Mesenchymal stem cell (in vitro differentiated cells and primary cell): ENCODE data around the gene SUGCT.

Experiments
- DNase-seq: peaks from one replicate; pipeline ENCODE4 v3.0.0-alpha.2; 2013
- H2AFZ ChIP-seq: one replicate; pipeline ENCODE4 v1.6.1; 2013; ENCODE audit warnings: low read depth, mild to moderate bottlenecking, control low read depth, inconsistent platforms, low read length, moderate library complexity
- H2AK5ac ChIP-seq: 2 replicates; pipeline ENCODE4 v1.6.1; 2013; ENCODE audit warnings: low read length, moderate library complexity, mild to moderate bottlenecking, inconsistent platforms; ENCODE audit not compliant: severe bottlenecking
- H2BK120ac ChIP-seq: one replicate; pipeline ENCODE4 v1.6.1; 2013; ENCODE audit warnings: low read depth, mild to moderate bottlenecking, inconsistent platforms, low read length, moderate library complexity
- H2BK12ac ChIP-seq, 2 experiments: one replicate each; pipeline ENCODE4 v1.6.1; 2013; ENCODE audit warnings: inconsistent platforms in 2 of 2, low read length in 2 of 2, mild to moderate bottlenecking in 2 of 2, moderate library complexity in 2 of 2, control low read depth in 1 of 2
- H2BK15ac ChIP-seq: one replicate; pipeline ENCODE4 v1.6.1; 2013; ENCODE audit warnings: mild to moderate bottlenecking, low read depth, inconsistent platforms; ENCODE audit not compliant: poor library complexity, severe bottlenecking
- H2BK5ac ChIP-seq: 2 replicates; pipeline ENCODE4 v1.6.1; 2013; ENCODE audit warnings: low read depth, mild to moderate bottlenecking, low read length, control low read depth, inconsistent platforms; ENCODE audit not compliant: poor library complexity, severe bottlenecking
- H3K14ac ChIP-seq, 2 experiments: one replicate each; pipeline ENCODE4 v1.6.1; 2013; ENCODE audit warnings: inconsistent platforms in 2 of 2, low read length in 2 of 2, control low read depth in 1 of 2, mild to moderate bottlenecking in 1 of 2, moderate library complexity in 1 of 2
- H3K18ac ChIP-seq, 2 experiments: one replicate each; pipeline ENCODE4 v1.6.1; 2013; ENCODE audit warnings: inconsistent platforms in 2 of 2, low read length in 2 of 2, control low read depth in 1 of 2, low read depth in 1 of 2, mild to moderate bottlenecking in 1 of 2
- H3K23ac ChIP-seq, 2 experiments: one replicate each; pipeline ENCODE4 v1.6.1; 2013; ENCODE audit warnings: inconsistent platforms in 2 of 2, low read length in 2 of 2, mild to moderate bottlenecking in 2 of 2, moderate library complexity in 2 of 2, control low read depth in 1 of 2
- H3K27ac ChIP-seq: 2 replicates; pipeline ENCODE4 v1.5.1; 2013; ENCODE audit warnings: mild to moderate bottlenecking, moderate library complexity, low read length, control low read depth, inconsistent platforms; ENCODE audit not compliant: poor library complexity, severe bottlenecking
- H3K27me3 ChIP-seq, 2 experiments: 2 replicates each; pipeline versions ENCODE4 v1.6.1 to v1.7.0; 2013; ENCODE audit warnings: low read length in 2 of 2, mild to moderate bottlenecking in 2 of 2, moderate library complexity in 2 of 2, control low read depth in 1 of 2, inconsistent platforms in 1 of 2; ENCODE audit not compliant: control insufficient read depth in 1 of 2, insufficient read depth in 1 of 2
- H3K36me3 ChIP-seq, 2 experiments: 2 replicates each; pipeline versions ENCODE4 v1.6.1 to v1.7.0; 2013; ENCODE audit warnings: low read length in 2 of 2, control low read depth in 1 of 2, inconsistent platforms in 1 of 2, low read depth in 1 of 2, mild to moderate bottlenecking in 1 of 2; ENCODE audit not compliant: insufficient read depth in 2 of 2, control insufficient read depth in 1 of 2
- H3K4ac ChIP-seq, 2 experiments: one replicate each; pipeline ENCODE4 v1.6.1; 2013; ENCODE audit warnings: inconsistent platforms in 2 of 2, low read length in 2 of 2, mild to moderate bottlenecking in 2 of 2, moderate library complexity in 2 of 2, control low read depth in 1 of 2, low read depth in 1 of 2
- H3K4me1 ChIP-seq: 2 replicates; pipeline ENCODE4 v1.6.1; 2013; ENCODE audit warnings: low read depth, low read length, control low read depth; ENCODE audit not compliant: control insufficient read depth, insufficient read depth
- H3K4me2 ChIP-seq: 2 replicates; pipeline ENCODE4 v1.6.1; 2013; ENCODE audit warnings: low read length, mild to moderate bottlenecking, inconsistent platforms; ENCODE audit not compliant: poor library complexity, severe bottlenecking
- H3K4me3 ChIP-seq, 2 experiments: 2 replicates each; pipeline versions ENCODE4 v1.5.1 to v1.7.0; 2013; ENCODE audit warnings: low read length in 2 of 2, mild to moderate bottlenecking in 2 of 2, control low read depth in 1 of 2, low read depth in 1 of 2; ENCODE audit not compliant: insufficient read depth in 1 of 2
- H3K79me1 ChIP-seq: replicated peaks from 2 replicates; pipeline ENCODE4 v1.6.1; 2013; ENCODE audit warnings: mild to moderate bottlenecking, control low read depth, low read length, inconsistent platforms; ENCODE audit not compliant: poor library complexity, severe bottlenecking
- H3K9ac ChIP-seq: 2 replicates; pipeline ENCODE4 v1.7.0; 2013; ENCODE audit warnings: mild to moderate bottlenecking, low read length, moderate library complexity
- H3K9me3 ChIP-seq: 2 replicates; pipeline ENCODE4 v1.7.0; 2013; ENCODE audit warnings: mild to moderate bottlenecking, low read length; ENCODE audit not compliant: control insufficient read depth
- H4K8ac ChIP-seq: one replicate; pipeline ENCODE4 v1.6.1; 2013; ENCODE audit warnings: inconsistent platforms, mild to moderate bottlenecking, low read length, moderate library complexity
- H4K91ac ChIP-seq: one replicate; pipeline ENCODE4 v1.6.1; 2013; ENCODE audit warnings: mild to moderate bottlenecking, low read length, inconsistent platforms
- WGBS: methylation state at CpG from one replicate; pipeline ENCODE4 v1.1.7; 2013; ENCODE audit warnings: mixed read lengths; 5-methylcytosine and 5-hydroxymethylcytosine counted together

SUGCT gene

GRCh38 chr7:40763319-40764287 is 628.8 kb downstream of the SUGCT start:
- Histone ChIP-seq H3K9me3 (no peaks in the 10 kb centered on the region), H3K9ac (no peak overlapping the region), H3K36me3 (no peaks in the 10 kb centered on the region), H2AK5ac (peak overlapping the region; percentile 32), H3K27ac (peak overlapping the region; percentile 9), H2BK15ac (no peak overlapping the region), H3K27me3 (no peaks in the 10 kb centered on the region), H3K4me1 (peaks cover 4% of the 10 kb centered on the region), H3K4me2 (no peak overlapping the region), H3K23ac (no peak overlapping the region), H2BK5ac (no peak overlapping the region), H2AFZ (no peak overlapping the region), H3K4me3 (no peak overlapping the region), H3K79me1 (no peaks in the 10 kb centered on the region), H3K18ac (peak overlapping the region; percentile 6 to 90), H2BK120ac (no peak overlapping the region), H2BK12ac (peak overlapping the region in 1 of 2 experiments; percentile 94), H4K8ac (peak overlapping the region; percentile 7), H3K14ac (no peak overlapping the region), H3K4ac (peak overlapping the region in 1 of 2 experiments; percentile 86), H4K91ac (no peak overlapping the region)
- DNase-seq: peak; percentile 82
- 70% methylated on average over 7 of the region's 9 CpGs for WGBS

- H3K18ac ChIP-seq: no peak overlapping the region
- no peak overlapping the region for H3K9ac ChIP-seq
- H3K4ac ChIP-seq: no peak overlapping the region
- no peak overlapping the region for H3K4me2 ChIP-seq
- no peak overlapping the region for H2BK15ac ChIP-seq
- DNase-seq: no peak
- no peak overlapping the region for H2BK120ac ChIP-seq
- no peaks in the 10 kb centered on the region for H3K9me3 ChIP-seq
- H4K8ac ChIP-seq: no peak overlapping the region
- H3K14ac ChIP-seq: no peak overlapping the region
- no peak overlapping the region for H2AFZ ChIP-seq
- 80% methylated on average over 1 of the region's 3 CpGs for WGBS
- H3K27ac ChIP-seq: no peak overlapping the region
- no peak overlapping the region for H2AK5ac ChIP-seq
- no peak overlapping the region for H2BK12ac ChIP-seq
- H2BK5ac ChIP-seq: no peak overlapping the region
- no peaks in the 10 kb centered on the region for H3K36me3 ChIP-seq
- no peaks in the 10 kb centered on the region for H3K79me1 ChIP-seq
- H3K4me3 ChIP-seq: no peak overlapping the region
- no peak overlapping the region for H4K91ac ChIP-seq
- H3K4me1 ChIP-seq: peaks cover 4% of the 10 kb centered on the region
- H3K23ac ChIP-seq: no peak overlapping the region
- no peaks in the 10 kb centered on the region for H3K27me3 ChIP-seq
Measured at GRCh38 chr7:40765639-40766038, 630.8 kb downstream of the SUGCT start.

GRCh38 chr7:40772096-40772495 is 637.3 kb downstream of the SUGCT start:
- Histone ChIP-seq H3K79me1 (no peaks in the 10 kb centered on the region), H3K9ac (no peak overlapping the region), H3K4me2 (no peak overlapping the region), H2BK120ac (no peak overlapping the region), H3K4me3 (no peak overlapping the region), H3K4me1 (no peaks in the 10 kb centered on the region), H3K18ac (no peak overlapping the region), H2BK5ac (no peak overlapping the region), H3K14ac (no peak overlapping the region), H2AK5ac (no peak overlapping the region), H2BK12ac (no peak overlapping the region), H2BK15ac (no peak overlapping the region), H3K27me3 (no peaks in the 10 kb centered on the region), H4K91ac (no peak overlapping the region), H3K36me3 (no peaks in the 10 kb centered on the region), H3K4ac (no peak overlapping the region), H3K23ac (no peak overlapping the region), H4K8ac (no peak overlapping the region), H3K27ac (no peak overlapping the region), H3K9me3 (no peaks in the 10 kb centered on the region), H2AFZ (no peak overlapping the region)
- 100% methylated on average over 2 of the region's 3 CpGs for WGBS
- no peak for DNase-seq

DNA sequence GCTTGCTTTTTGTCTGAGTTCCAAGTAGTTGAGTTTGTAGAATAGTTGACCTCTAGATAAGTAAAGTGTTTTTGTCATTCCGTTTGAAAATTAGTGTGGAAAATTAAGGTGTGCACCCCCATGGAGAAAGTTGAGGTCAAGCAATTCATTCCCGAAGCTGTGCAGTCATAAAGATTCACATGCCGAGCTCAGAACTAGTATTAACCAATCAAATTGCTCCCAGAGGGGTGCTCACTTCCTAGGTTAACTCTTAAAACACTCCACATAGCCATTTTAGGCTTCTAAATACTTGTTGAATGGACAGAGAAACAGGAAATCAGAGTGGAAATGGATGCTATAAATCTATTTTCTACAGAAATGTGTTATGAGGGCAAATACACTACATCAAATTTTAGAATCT is 638.9 kb downstream of the SUGCT start:
- no peak overlapping the region for H2BK12ac ChIP-seq
- no peak overlapping the region for H3K9ac ChIP-seq
- H3K23ac ChIP-seq: no peak overlapping the region
- no peaks in the 10 kb centered on the region for H3K4me1 ChIP-seq
- H3K4ac ChIP-seq: no peak overlapping the region
- no peak overlapping the region for H3K4me2 ChIP-seq
- no peak overlapping the region for H2AK5ac ChIP-seq
- H4K8ac ChIP-seq: no peak overlapping the region
- 82% methylated on average over 2 of the region's 3 CpGs for WGBS
- no peak overlapping the region for H2BK5ac ChIP-seq
- H3K14ac ChIP-seq: no peak overlapping the region
- no peak overlapping the region for H2BK120ac ChIP-seq
- H4K91ac ChIP-seq: no peak overlapping the region
- no peak for DNase-seq
- H3K36me3 ChIP-seq: no peaks in the 10 kb centered on the region
- no peak overlapping the region for H3K4me3 ChIP-seq
- no peak overlapping the region for H3K27ac ChIP-seq
- H2AFZ ChIP-seq: no peak overlapping the region
- H3K79me1 ChIP-seq: no peaks in the 10 kb centered on the region
- H3K9me3 ChIP-seq: no peaks in the 10 kb centered on the region
- no peak overlapping the region for H3K18ac ChIP-seq
- H2BK15ac ChIP-seq: no peak overlapping the region
- no peaks in the 10 kb centered on the region for H3K27me3 ChIP-seq
